Vagina (tissue), 2 donors: ENCODE measurements around the gene GAL3ST2. TPM values are rescaled to one million over a fixed set of nuclear protein-coding genes. Genes with fewer than 3 reads are reported as not detected.

Experiments
- DNase-seq, 2 donors: peaks; one replicate each; pipeline ENCODE4 v3.0.0-alpha.2; 2017; ENCODE audit errors: extremely low spot score in 2 of 2
- H3K27ac ChIP-seq: fragments of 200-600 bp; sonication (generic); one replicate; pipeline ENCODE4 v1.5.1; 2019
- H3K27me3 ChIP-seq: fragments of 200-600 bp; sonication (generic); one replicate; pipeline ENCODE4 v1.5.1; 2019
- H3K36me3 ChIP-seq, 2 donors: fragments of 200-600 bp; sonication (generic); one replicate each; pipeline ENCODE4 v1.5.1; 2017 to 2019
- H3K4me1 ChIP-seq: fragments of 200-600 bp; sonication (generic); one replicate; pipeline ENCODE4 v1.5.1; 2019
- H3K4me3 ChIP-seq, 2 donors: fragments of 200-600 bp; sonication (generic); 1 replicate in 1 of 2; 2 replicates in 1 of 2; pipeline ENCODE4 v1.5.1; 2016 to 2019
- H3K9me3 ChIP-seq: fragments of 200-600 bp; sonication (generic); one replicate; pipeline ENCODE4 v1.5.1; 2019
- POLR2A ChIP-seq, 2 donors: fragments of 450-650 bp; IDR thresholded peaks; one replicate each; pipeline ENCODE4 v1.6.1; 2017; ENCODE audit warnings: antibody characterized with exemption in 2 of 2, mild to moderate bottlenecking in 2 of 2, moderate library complexity in 2 of 2
- POLR2AphosphoS5 ChIP-seq, 2 donors: sonication (generic); formaldehyde crosslinking; IDR thresholded peaks; one replicate each; pipeline ENCODE4 v1.9.0; 2017; ENCODE audit warnings: antibody characterized with exemption in 2 of 2, mild to moderate bottlenecking in 2 of 2, low read depth in 1 of 2; ENCODE audit not compliant: insufficient read depth in 1 of 2
- intact Hi-C: fragments of 100-400 bp; cut with DNase I; formaldehyde crosslinking; loops from one replicate; pipeline ENCODE4 v1.15.1; 2023
- total RNA-seq: library from RNA; depleted of rRNA; stranded (reverse); fragments of >200 nt; gene quantifications from one replicate; pipeline ENCODE4 v1.2.3, GENCODE V29; 2016
- TF ChIP-seq, protein P1 (sequence below), 3 experiments: fragments of 450-650 bp in 2 of 3; fragments of 200-600 bp in 1 of 3; sonication (generic) in 1 of 3; IDR thresholded peaks; one replicate each; pipeline ENCODE4 v1.5.1; 2017 to 2019; ENCODE audit warnings: antibody characterized with exemption in 3 of 3, mild to moderate bottlenecking in 2 of 3, moderate library complexity in 2 of 3

The GAL3ST2 gene
- total RNA-seq, 1 donor from 2014 or later = 0.98 TPM

DNA sequence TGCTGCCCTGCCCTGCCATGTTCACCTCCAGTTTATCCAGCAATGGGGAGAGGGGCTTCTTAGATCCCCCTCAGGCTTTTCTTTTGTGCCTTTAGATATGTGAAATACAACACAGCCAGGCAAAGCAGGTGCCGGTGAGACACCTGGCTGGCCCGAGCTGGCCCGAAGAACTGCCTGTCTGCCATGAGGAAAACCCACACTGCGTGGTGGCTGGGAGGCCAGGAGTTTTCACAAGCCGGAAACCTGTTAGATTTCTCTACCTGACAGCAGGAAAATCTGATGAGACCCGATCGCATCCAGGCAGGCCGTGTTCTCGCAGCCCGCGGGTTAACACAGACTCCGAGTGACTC is 5.7 kb upstream of the GAL3ST2 start:
- intact Hi-C loops = no loop called here
- H3K27ac ChIP-seq = peak overlapping the region; percentile 24
- no peaks in the 10 kb centered on the region for H3K27me3 ChIP-seq
- no peak overlapping the region for H3K4me3 ChIP-seq
- peaks cover 0 to 5% of the 10 kb centered on the region in 2 donors for H3K36me3 ChIP-seq
- H3K9me3 ChIP-seq = no peaks in the 10 kb centered on the region
- peak; percentile 40 to 80 for DNase-seq
- peaks cover 19% of the 10 kb centered on the region for H3K4me1 ChIP-seq
- TF ChIP-seq POLR2AphosphoS5 (IDR thresholded peaks at IDR 0.05; ENCODE audit: insufficient read depth in 1 of 2, low read depth in 1 of 2) = no peak
- TF ChIP-seq POLR2A (IDR thresholded peaks at IDR 0.05) = no peak
- TF ChIP-seq, protein P1, sequence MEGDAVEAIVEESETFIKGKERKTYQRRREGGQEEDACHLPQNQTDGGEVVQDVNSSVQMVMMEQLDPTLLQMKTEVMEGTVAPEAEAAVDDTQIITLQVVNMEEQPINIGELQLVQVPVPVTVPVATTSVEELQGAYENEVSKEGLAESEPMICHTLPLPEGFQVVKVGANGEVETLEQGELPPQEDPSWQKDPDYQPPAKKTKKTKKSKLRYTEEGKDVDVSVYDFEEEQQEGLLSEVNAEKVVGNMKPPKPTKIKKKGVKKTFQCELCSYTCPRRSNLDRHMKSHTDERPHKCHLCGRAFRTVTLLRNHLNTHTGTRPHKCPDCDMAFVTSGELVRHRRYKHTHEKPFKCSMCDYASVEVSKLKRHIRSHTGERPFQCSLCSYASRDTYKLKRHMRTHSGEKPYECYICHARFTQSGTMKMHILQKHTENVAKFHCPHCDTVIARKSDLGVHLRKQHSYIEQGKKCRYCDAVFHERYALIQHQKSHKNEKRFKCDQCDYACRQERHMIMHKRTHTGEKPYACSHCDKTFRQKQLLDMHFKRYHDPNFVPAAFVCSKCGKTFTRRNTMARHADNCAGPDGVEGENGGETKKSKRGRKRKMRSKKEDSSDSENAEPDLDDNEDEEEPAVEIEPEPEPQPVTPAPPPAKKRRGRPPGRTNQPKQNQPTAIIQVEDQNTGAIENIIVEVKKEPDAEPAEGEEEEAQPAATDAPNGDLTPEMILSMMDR (IDR thresholded peaks at IDR 0.05) = no peak

DNA sequence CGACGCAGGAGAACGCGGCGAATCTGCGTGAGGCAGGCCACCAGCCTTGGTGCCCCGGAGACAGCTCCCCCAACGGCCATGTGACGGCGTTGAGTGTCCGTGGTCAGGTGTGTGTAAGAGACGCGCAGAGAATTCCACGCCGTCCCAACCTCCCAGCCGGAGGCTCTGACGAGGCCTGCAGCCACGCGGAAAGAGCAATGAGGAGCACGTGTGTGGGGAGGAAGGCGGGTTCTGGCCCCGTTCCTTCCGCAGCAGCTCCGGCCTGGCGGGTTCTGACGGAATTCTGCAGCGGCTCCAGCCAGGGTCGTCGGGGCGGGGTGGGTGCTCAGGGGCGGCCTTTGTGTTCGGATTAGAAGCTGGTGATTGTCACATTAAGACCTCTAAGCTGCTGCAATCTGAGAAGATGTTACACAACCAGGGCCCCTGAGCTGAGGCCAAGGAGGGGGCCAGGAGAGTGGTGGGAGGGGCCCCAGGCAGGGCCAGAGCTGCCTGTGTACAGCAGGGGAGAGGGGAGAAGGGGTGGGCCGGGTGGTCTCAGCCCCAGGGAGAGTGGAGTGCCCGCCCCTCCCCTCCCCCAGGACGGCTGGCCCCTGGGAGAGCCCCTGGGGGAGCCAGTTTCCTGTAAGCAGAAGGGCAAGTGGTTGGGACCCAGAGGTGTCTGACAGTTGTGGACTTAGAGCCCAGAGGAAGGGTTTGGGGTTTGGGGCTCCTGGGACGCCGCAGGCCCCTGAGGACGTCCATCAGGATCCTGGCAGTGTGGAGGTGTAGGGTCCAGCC is 5.1 kb upstream of the GAL3ST2 start:
- intact Hi-C loops = no loop called here
- Histone ChIP-seq H3K4me3 (no peak overlapping the region), H3K36me3 (peaks cover 0 to 5% of the 10 kb centered on the region in 2 donors), H3K27me3 (no peaks in the 10 kb centered on the region), H3K9me3 (no peaks in the 10 kb centered on the region), H3K27ac (peak overlapping the region; percentile 55), H3K4me1 (peaks cover 19% of the 10 kb centered on the region)
- DNase-seq = peak; percentile 89 to 92
- TF ChIP-seq, protein P1 (IDR thresholded peaks at IDR 0.05) = no peak
- peak in 1 of 2 donors; percentile 69 for TF ChIP-seq POLR2AphosphoS5 (IDR thresholded peaks at IDR 0.05; ENCODE audit: insufficient read depth in 1 of 2, low read depth in 1 of 2)

DNA sequence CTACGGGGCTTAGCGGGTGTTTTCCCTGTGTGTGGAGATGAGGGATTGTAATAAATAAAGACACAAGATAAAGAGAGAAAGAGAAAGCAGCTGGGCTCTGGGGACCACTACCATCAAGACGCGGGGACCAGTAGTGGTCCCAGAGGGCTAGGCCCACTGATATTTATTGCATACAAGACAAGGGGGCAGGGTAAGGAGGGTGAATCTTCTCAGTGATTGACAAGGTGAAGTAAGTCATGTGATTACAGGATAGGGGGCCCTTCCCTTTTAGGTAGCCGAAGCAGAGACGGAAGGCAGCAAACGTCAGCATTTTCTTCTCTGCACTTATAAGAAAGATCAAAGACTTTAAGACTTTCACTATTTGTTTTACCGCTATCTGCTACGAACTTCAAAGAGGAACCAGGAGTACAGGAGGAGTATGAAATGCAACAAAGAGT is 4.5 kb upstream of the GAL3ST2 start:
- no peak for TF ChIP-seq POLR2A (IDR thresholded peaks at IDR 0.05)
- TF ChIP-seq, protein P1 (IDR thresholded peaks at IDR 0.05) = no peak
- no peak for TF ChIP-seq POLR2AphosphoS5 (IDR thresholded peaks at IDR 0.05; ENCODE audit: insufficient read depth in 1 of 2, low read depth in 1 of 2)
- Histone ChIP-seq H3K36me3 (peaks cover 0 to 5% of the 10 kb centered on the region in 2 donors), H3K27me3 (no peaks in the 10 kb centered on the region), H3K4me3 (no peak overlapping the region), H3K27ac (peak overlapping the region; percentile 55), H3K9me3 (no peaks in the 10 kb centered on the region), H3K4me1 (peaks cover 19% of the 10 kb centered on the region)
- no peak for DNase-seq
- intact Hi-C loops = no loop called here

DNA sequence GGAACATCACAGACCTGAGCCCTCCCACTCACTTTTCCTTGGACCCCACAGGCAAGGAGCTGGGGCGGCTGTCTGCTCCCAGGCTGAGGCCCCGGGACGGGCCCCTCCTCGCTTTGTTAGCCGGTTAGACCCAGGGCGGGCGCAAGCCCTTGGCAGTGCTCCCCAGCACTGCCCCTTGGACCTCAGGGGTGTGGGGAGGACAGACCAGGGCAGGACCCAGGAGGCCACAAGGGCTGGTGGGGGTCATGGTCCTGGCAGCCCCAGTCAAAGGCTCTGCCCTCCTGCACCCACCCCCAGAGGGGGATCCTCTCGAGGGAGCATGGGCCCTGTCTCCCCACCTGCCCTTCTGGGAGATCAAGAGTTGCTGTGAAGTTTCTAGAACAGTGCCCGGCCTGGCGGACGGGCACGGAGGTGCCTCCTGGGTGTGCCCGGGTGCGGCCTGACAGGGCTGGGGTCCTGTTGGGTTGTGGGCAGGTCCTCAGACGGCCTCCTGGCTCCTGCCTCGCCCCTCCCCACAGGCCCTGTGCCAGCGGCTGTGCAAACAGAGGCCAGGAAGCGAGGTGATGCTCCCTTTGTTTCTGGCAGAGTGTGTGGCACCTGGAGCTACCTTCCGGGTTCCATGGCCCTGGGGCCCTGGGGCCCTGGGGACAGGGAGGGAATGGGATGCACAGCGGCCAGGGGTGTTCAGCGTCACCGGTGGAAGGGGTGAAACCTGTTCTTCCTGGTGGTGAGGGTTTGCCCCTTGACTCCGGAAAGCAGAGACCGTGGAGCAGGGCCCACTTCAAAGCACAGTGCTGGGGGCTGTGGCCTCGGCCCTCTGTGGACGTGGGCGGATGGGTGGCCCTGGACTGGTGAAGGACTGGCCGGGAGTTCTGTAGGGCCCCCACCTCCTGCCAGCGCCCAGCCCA is 2.9 kb upstream of the GAL3ST2 start:
- intact Hi-C loops = no loop called here
- no peaks in the 10 kb centered on the region for H3K9me3 ChIP-seq
- H3K36me3 ChIP-seq = no peaks in the 10 kb centered on the region
- H3K27ac ChIP-seq = no peak overlapping the region
- H3K27me3 ChIP-seq = no peaks in the 10 kb centered on the region
- H3K4me1 ChIP-seq = peaks cover 19% of the 10 kb centered on the region
- peak in 1 of 2 donors; percentile 92 for DNase-seq
- TF ChIP-seq POLR2A (IDR thresholded peaks at IDR 0.05) (no peak), POLR2AphosphoS5 (IDR thresholded peaks at IDR 0.05; ENCODE audit: insufficient read depth in 1 of 2, low read depth in 1 of 2) (no peak)
- TF ChIP-seq, protein P1 (IDR thresholded peaks at IDR 0.05) = no peak
- no peak overlapping the region for H3K4me3 ChIP-seq
